GM18951 (cell line): ENCODE measurements around the gene PRSS48.

Source experiments
- POLR2A ChIP-seq: IDR thresholded peaks from 4 replicates; pipeline ENCODE4 v1.6.1; 2011; ENCODE audit warnings: mild to moderate bottlenecking; ENCODE audit not compliant: insufficient read length, insufficient read depth; ENCODE audit errors: extremely low read depth
- in situ Hi-C: fragments of 300-500 bp; cut with MboI; formaldehyde crosslinking; loops from one replicate; pipeline ENCODE4 v1.12.0; 2022; ENCODE audit warnings: low sequenced_read_pairs, mixed read lengths, inconsistent platforms; ENCODE audit not compliant: unreplicated experiment

The PRSS48 gene

GRCh38 chr4:151329217-151330007, 52.5 kb downstream of the PRSS48 start:
- in situ Hi-C loops: no loop called here
- no peak for TF ChIP-seq POLR2A

DNA sequence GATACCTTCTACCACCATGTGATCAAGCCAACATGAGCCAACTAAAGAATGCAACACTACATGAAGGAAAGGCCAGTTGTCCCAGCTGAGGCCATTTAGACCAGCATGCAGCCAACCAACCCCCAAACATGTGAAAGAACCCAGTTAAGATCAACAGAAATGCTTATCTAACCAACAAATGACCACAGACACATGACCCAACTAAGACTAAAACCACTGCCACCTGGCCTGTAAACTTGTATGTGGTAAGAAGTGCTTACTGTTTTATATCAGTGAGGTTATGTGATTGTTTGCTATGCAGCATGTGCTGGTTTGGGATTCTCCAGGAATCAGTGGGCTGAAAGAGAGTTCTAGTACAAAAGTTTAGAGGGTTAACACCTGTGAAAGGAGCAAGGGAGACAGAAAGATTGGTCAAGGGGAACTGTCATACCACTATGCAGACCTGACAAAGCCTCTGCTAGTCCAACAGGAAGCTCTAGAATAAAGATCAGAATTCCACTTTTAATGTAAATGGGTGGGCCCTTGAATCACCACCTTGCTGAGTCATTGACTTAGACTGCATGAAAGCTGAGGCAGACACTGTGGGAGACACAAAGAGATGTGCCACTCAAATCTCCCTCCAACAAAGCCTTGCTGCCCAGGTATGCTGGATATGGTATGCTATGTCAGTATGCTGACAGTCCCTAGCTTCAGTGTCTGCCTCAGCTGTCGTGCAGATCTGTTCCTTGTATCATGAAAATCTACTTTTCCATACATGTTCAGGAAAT, 54.5 kb downstream of the PRSS48 start:
- no peak for TF ChIP-seq POLR2A
- in situ Hi-C loops: no loop called here

- in situ Hi-C loops: no loop called here
- no peak for TF ChIP-seq POLR2A
These were observed 62.5 kb downstream of the PRSS48 start for GRCh38 chr4:151339467-151339866.

GRCh38 chr4:151340751-151341385, 63.9 kb downstream of the PRSS48 start:
- TF ChIP-seq POLR2A: no peak
- in situ Hi-C loops: no loop called here
